ENCODE measurements around the gene WDR45B. TPM values are rescaled to one million over a fixed set of nuclear protein-coding genes. Genes with fewer than 3 reads are reported as not detected.

WDR45B gene
- polyA plus RNA-seq, 1 of the 3 experiments (the other 2 are of a cell fraction) = 171 TPM

DNA sequence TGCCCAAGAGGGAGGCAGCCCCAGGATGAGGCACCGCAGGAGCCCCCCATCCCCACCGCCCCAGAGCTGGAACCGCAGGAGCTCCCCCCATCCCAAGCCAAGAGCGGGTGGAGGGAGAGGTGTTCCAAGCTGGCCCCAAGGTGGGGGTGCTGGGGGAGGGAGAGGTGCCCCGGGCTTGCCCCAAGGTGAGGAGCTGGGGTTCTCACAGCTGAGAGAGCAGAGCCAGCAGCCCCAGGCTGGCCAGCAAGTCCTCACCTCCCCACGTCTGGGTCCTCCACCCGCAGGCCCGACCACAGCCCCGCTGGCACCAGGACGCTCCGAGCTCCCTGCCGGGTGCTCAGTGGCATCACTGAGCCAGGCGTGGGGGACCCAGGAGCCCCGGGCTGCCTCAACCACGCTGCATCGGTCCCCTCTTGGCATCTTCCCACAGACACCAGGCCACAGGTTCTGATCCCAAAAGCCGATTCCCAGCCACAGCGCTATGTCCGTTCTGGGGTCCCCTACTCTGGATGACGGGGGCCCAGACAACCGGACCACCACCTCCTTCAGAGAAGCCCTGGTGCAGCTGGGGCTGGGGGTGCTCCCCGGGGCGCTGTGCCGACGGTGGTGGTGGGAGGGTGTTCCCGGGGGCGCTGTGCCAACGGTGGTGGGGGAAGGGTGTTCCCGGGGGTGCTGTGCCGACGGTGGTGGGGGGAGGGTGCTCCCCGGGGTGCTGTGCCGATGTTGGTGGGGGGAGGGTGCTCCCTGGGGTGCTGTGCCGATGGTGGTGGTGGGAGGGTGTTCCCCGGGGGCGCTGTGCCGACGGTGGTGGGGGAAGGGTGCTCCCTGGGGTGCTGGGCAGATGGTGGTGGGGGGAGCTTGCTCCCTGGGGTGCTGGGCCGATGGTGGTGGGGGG, 15.4 kb upstream of the WDR45B start:
- CTCF ChIA-PET = interaction anchor here (1.6 kb wide), 1 partner anchor 118 kb away, joined by 3 read pairs; no protein-coding TSS in a partner anchor
- Histone ChIP-seq H3K9me2 (no peaks in the 10 kb centered on the region), H3K4me2 (no peak overlapping the region), H3K4me1 (ENCODE audit: control insufficient read depth in 1 of 2, insufficient read depth in 2 of 2, low read depth in 1 of 2, low read length in 1 of 2) (peaks cover 0 to 2% of the 10 kb centered on the region in 2 experiments; a peak in 1 of 4 replicates), H4K20me1 (ENCODE audit: insufficient read depth) (no peaks in the 10 kb centered on the region), H3F3A (replicated peaks; ENCODE audit: insufficient read depth) (peaks cover 4% of the 10 kb centered on the region), H3K27ac (ENCODE audit: low read depth in 2 of 2, low read length in 1 of 2) (no peak overlapping the region), H3K36me3 (replicated peaks in 1 of 2; ENCODE audit: control insufficient read depth in 1 of 2, insufficient read depth in 2 of 2, low read length in 1 of 2) (no peaks in the 10 kb centered on the region), H3K79me2 (ENCODE audit: insufficient read depth) (no peaks in the 10 kb centered on the region), H3K4me3 (ENCODE audit: low read depth in 2 of 2, low read length in 1 of 2) (no peak overlapping the region), H3K27me3 (ENCODE audit: insufficient read depth) (no peaks in the 10 kb centered on the region), H3K9ac (no peak overlapping the region), H2AFZ (ENCODE audit: low read depth) (no peak overlapping the region), H3K9me3 (no peaks in the 10 kb centered on the region)
- no peak for DNase-seq
- POLR2A ChIA-PET = no interaction called here
- TF ChIP-seq, protein P1, sequence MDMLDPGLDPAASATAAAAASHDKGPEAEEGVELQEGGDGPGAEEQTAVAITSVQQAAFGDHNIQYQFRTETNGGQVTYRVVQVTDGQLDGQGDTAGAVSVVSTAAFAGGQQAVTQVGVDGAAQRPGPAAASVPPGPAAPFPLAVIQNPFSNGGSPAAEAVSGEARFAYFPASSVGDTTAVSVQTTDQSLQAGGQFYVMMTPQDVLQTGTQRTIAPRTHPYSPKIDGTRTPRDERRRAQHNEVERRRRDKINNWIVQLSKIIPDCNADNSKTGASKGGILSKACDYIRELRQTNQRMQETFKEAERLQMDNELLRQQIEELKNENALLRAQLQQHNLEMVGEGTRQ (IDR thresholded peaks at IDR 0.05; ENCODE audit: borderline replicate concordance, low read depth, low read length) = no peak
- TF ChIP-seq MEF2A (IDR thresholded peaks at IDR 0.05; ENCODE audit: borderline replicate concordance, low read depth) (no peak), TEAD4 (IDR thresholded peaks at IDR 0.05; ENCODE audit: borderline replicate concordance, insufficient read depth) (no peak), YY1 (IDR thresholded peaks at IDR 0.05; ENCODE audit: low read depth) (no peak), RXRA (IDR thresholded peaks at IDR 0.05; ENCODE audit: borderline replicate concordance, low read depth) (no peak), RCOR1 (IDR thresholded peaks at IDR 0.05; ENCODE audit: low read length) (no peak), RFX5 (IDR thresholded peaks at IDR 0.05; ENCODE audit: low read length) (no peak), ELF1 (IDR thresholded peaks at IDR 0.05) (no peak)
- TF ChIP-seq, protein P2, sequence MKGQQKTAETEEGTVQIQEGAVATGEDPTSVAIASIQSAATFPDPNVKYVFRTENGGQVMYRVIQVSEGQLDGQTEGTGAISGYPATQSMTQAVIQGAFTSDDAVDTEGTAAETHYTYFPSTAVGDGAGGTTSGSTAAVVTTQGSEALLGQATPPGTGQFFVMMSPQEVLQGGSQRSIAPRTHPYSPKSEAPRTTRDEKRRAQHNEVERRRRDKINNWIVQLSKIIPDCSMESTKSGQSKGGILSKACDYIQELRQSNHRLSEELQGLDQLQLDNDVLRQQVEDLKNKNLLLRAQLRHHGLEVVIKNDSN (IDR thresholded peaks at IDR 0.05; ENCODE audit: borderline replicate concordance, low read depth) = no peak
- TF ChIP-seq, protein P3, sequence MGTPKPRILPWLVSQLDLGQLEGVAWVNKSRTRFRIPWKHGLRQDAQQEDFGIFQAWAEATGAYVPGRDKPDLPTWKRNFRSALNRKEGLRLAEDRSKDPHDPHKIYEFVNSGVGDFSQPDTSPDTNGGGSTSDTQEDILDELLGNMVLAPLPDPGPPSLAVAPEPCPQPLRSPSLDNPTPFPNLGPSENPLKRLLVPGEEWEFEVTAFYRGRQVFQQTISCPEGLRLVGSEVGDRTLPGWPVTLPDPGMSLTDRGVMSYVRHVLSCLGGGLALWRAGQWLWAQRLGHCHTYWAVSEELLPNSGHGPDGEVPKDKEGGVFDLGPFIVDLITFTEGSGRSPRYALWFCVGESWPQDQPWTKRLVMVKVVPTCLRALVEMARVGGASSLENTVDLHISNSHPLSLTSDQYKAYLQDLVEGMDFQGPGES (IDR thresholded peaks at IDR 0.05; ENCODE audit: low read depth, low read length) = no peak
- TF ChIP-seq, protein P4, sequence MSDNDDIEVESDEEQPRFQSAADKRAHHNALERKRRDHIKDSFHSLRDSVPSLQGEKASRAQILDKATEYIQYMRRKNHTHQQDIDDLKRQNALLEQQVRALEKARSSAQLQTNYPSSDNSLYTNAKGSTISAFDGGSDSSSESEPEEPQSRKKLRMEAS (IDR thresholded peaks at IDR 0.05; ENCODE audit: low read depth) = no peak
- TF ChIP-seq, protein P5, sequence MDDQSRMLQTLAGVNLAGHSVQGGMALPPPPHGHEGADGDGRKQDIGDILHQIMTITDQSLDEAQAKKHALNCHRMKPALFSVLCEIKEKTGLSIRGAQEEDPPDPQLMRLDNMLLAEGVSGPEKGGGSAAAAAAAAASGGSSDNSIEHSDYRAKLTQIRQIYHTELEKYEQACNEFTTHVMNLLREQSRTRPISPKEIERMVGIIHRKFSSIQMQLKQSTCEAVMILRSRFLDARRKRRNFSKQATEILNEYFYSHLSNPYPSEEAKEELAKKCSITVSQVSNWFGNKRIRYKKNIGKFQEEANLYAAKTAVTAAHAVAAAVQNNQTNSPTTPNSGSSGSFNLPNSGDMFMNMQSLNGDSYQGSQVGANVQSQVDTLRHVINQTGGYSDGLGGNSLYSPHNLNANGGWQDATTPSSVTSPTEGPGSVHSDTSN (IDR thresholded peaks at IDR 0.05) = no peak
- 79% methylated on average over 22 of the region's 39 CpGs for WGBS (ENCODE audit: low lambda C conversion rate)

All from SK-N-SH (cell line).